Suprapubic skin (tissue), 4 donors: ENCODE measurements around the gene PRLR.

Experiments
- CTCF ChIP-seq, 2 donors: fragments of 200-600 bp in 1 of 2; fragments of 450-650 bp in 1 of 2; sonication (generic) in 1 of 2; IDR thresholded peaks; one replicate each; pipeline ENCODE4 v1.5.1; 2016 to 2019; ENCODE audit warnings: antibody characterized with exemption in 2 of 2, mild to moderate bottlenecking in 1 of 2, moderate library complexity in 1 of 2
- EP300 ChIP-seq: sonication (generic); formaldehyde crosslinking; IDR thresholded peaks from one replicate; pipeline ENCODE4 v1.6.1; 2017; ENCODE audit warnings: antibody characterized with exemption
- POLR2A ChIP-seq, 2 donors: fragments of 450-650 bp; IDR thresholded peaks; one replicate each; pipeline ENCODE4 v1.6.1; 2017; ENCODE audit warnings: antibody characterized with exemption in 2 of 2, mild to moderate bottlenecking in 2 of 2, moderate library complexity in 2 of 2
- POLR2AphosphoS5 ChIP-seq, 3 donors: sonication (generic); formaldehyde crosslinking; IDR thresholded peaks; one replicate each; pipeline ENCODE4 v1.6.1; 2017; ENCODE audit warnings: antibody characterized with exemption in 3 of 3

- TF ChIP-seq POLR2A (IDR thresholded peaks at IDR 0.05), result no peak
- TF ChIP-seq CTCF (IDR thresholded peaks at IDR 0.05), result no peak
- TF ChIP-seq EP300, result no peak
- no peak for TF ChIP-seq POLR2AphosphoS5 (IDR thresholded peaks at IDR 0.05)
Measured at GRCh38 chr5:35264509-35264908, 34.2 kb upstream of the PRLR start.
